Glutamatergic neuron (in vitro differentiated cells): ENCODE measurements around the gene IGSF23. TPM values are rescaled to one million over a fixed set of nuclear protein-coding genes. Genes with fewer than 3 reads are reported as not detected.
"Not testable (repeated sequence)": the region's sequence is repeated elsewhere in the genome, so short reads cannot be mapped to it uniquely, and the experiment has no call there.

Experiments
- DNase-seq: peaks from one replicate; pipeline ENCODE4 v3.0.0; 2022
- H3K27ac Mint-ChIP-seq: one replicate; pipeline ENCODE4 v1.8.0; 2020; ENCODE audit warnings: mild to moderate bottlenecking, mixed read lengths, inconsistent platforms; ENCODE audit not compliant: unreplicated experiment
- H3K27me3 Mint-ChIP-seq: one replicate; pipeline ENCODE4 v1.8.0; 2020; ENCODE audit warnings: mild to moderate bottlenecking, moderate library complexity, mixed read lengths, inconsistent platforms; ENCODE audit not compliant: unreplicated experiment
- H3K36me3 Mint-ChIP-seq: one replicate; pipeline ENCODE4 v1.8.0; 2020; ENCODE audit warnings: mild to moderate bottlenecking, mixed read lengths, inconsistent platforms; ENCODE audit not compliant: unreplicated experiment
- H3K4me1 Mint-ChIP-seq: one replicate; pipeline ENCODE4 v1.8.0; 2020; ENCODE audit warnings: mild to moderate bottlenecking, low read depth, mixed read lengths, inconsistent platforms; ENCODE audit not compliant: unreplicated experiment
- H3K4me3 Mint-ChIP-seq: one replicate; pipeline ENCODE4 v1.8.0; 2020; ENCODE audit warnings: mild to moderate bottlenecking, mixed read lengths, inconsistent platforms; ENCODE audit not compliant: unreplicated experiment
- H3K9me3 Mint-ChIP-seq: one replicate; pipeline ENCODE4 v1.8.0; 2020; ENCODE audit warnings: mild to moderate bottlenecking, moderate library complexity, mixed read lengths, inconsistent platforms; ENCODE audit not compliant: unreplicated experiment
- total RNA-seq: library from RNA; stranded (reverse); fragmentation: NEBNext Ultra II Directional; extraction: Animal tissue kit (Norgen Biotek cat#: 25700); gene quantifications from one replicate; pipeline ENCODE4 v1.2.1, GENCODE V29; 2021; ENCODE audit not compliant: unreplicated experiment
- TF ChIP-seq, protein P1 (sequence below): fragments of 200-600 bp; sonication (generic); IDR thresholded peaks from one replicate; pipeline ENCODE4 v1.5.0; 2021; ENCODE audit not compliant: partially characterized antibody, unreplicated experiment

IGSF23 gene
- total RNA-seq, 1 donor from 2014 or later: not detected

DNA sequence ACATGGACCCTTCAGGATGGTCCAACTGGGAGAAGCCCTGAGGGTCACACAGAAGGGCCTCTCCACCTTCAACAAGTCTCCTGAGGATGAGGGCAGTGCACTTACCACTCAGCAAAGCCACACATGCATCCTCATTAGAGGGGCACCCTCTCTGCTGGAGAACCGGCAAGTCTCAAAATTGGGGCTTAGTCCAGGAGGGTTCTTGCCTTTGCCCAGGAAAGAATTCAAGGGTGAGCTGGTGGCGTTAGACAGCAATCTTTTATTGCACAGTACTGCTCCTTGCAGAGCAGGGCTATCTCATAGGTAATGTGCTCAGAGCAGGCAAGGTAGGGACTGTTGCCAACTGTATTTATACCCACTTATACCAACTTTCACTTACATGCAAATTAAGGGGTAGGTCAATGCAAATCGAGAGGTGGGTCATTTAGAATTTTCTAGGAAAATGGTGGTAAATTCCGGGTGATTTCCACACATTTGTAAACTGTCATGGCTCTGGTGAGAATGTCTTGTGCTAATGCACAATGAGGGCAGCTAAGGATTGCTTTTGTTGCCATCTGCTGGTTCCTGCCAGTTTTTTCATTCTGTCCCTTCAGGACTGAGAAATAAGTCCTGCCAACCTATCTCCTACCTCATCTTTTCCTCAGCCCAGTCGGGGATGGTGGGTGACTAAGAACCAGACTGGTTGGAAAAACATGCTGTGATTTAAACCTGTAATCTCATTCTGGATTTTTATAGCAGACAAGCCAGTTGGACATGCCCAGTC lies 27.8 kb upstream of the IGSF23 start:
- TF ChIP-seq, protein P1, sequence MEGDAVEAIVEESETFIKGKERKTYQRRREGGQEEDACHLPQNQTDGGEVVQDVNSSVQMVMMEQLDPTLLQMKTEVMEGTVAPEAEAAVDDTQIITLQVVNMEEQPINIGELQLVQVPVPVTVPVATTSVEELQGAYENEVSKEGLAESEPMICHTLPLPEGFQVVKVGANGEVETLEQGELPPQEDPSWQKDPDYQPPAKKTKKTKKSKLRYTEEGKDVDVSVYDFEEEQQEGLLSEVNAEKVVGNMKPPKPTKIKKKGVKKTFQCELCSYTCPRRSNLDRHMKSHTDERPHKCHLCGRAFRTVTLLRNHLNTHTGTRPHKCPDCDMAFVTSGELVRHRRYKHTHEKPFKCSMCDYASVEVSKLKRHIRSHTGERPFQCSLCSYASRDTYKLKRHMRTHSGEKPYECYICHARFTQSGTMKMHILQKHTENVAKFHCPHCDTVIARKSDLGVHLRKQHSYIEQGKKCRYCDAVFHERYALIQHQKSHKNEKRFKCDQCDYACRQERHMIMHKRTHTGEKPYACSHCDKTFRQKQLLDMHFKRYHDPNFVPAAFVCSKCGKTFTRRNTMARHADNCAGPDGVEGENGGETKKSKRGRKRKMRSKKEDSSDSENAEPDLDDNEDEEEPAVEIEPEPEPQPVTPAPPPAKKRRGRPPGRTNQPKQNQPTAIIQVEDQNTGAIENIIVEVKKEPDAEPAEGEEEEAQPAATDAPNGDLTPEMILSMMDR: no peak
- Mint-ChIP-seq H3K27me3 (no peaks in the 10 kb centered on the region), H3K27ac (no peak overlapping the region), H3K4me3 (no peak overlapping the region), H3K9me3 (no peaks in the 10 kb centered on the region), H3K4me1 (no peaks in the 10 kb centered on the region), H3K36me3 (no peaks in the 10 kb centered on the region)
- DNase-seq: no peak

DNA sequence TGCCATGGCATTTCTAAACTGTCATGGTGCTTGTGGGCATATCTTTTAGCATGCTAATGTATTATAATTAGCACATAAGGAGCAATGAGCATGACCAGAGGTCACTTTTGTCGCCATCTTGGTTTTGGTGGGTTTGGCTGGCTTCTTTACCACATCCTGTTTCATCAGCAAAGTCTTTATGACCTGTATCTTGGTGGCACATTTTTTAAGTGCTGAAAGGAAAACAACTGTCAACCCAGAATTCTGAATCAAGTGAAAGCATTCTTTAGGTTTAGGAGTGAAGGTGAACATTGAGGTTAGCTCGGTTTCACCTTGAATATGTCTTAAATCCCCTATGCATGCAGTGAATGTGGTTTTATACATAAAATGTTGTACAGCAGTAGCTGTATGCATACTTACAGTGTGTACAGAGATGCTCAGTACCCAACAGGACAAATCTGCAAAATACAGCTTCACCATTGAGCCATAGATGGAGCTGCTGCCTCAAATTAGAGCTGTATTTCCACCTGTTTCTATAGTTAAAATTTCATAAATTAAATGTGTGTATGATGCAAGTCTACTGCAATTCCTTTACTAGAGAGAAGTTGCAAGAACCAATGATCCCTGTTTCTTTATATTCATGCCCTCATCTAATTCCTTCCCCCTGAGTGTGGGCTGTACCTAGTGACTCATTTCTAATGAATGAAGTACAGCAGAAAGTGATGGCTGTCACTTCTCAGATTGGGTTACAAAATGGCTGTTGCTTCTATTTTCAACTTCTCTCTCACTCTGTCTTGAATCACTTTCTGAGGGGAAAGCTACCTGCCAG lies 25.2 kb upstream of the IGSF23 start:
- Mint-ChIP-seq H3K27me3 (no peaks in the 10 kb centered on the region), H3K4me3 (no peak overlapping the region), H3K36me3 (no peaks in the 10 kb centered on the region), H3K9me3 (no peaks in the 10 kb centered on the region), H3K4me1 (no peaks in the 10 kb centered on the region), H3K27ac (no peak overlapping the region)
- DNase-seq: no peak
- TF ChIP-seq, protein P1: no peak

DNA sequence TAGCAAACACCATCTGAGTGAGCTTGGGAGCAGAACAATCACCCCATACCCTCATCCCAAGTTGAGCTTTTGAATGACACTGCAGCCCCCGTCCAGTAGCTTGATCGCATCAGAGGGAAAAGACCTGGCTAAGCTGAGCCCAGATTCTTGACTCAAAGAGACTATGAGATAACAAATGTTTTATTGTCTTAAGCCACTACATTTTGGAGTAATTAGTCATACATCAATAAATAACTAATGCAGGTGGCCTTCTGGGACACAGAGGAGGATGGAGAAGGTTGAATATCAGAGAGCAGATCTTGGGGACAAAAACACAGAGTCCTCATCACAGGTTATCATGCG lies 24.6 kb upstream of the IGSF23 start:
- TF ChIP-seq, protein P1: no peak

DNA sequence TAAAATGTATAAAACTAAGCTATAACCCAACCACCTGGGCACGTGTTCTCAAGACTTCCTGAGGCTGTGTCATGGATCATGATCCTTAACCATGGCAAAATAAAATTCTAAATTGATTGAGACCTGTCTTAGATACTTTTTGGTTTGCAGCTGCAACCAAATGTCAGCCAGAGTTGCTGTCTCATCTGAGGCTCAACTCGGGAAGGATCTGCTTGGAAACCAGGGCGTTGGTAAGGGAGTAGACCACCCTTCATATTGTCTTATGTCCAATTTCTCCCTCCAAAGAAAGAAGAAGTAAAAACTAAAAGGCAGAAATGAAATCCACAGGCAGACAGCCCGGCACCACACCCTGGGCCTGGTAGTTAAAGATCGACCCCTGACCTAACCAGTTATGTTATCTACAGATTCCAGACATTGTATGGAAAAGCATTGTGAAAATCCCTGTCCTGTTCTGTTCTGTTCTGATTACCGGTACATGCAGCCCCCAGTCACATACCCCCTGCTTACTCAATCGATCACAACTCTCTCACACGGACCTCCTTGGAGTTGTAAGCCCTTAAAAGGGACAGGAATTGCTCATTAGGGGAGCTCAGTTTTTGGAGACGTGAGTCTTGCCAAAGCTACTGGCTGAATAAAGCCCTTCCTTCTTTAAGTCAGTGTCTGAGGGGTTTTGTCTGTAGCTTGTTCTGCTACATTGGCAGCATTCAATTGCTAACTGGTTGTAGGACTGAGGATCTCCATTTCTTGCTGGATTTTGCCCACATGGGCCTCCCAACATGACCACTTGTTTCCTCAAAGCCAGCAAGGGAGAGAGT lies 22.9 kb upstream of the IGSF23 start:
- H3K4me1 Mint-ChIP-seq: peaks cover 3% of the 10 kb centered on the region
- H3K36me3 Mint-ChIP-seq: no peaks in the 10 kb centered on the region
- H3K4me3 Mint-ChIP-seq: no peak overlapping the region
- H3K9me3 Mint-ChIP-seq: no peaks in the 10 kb centered on the region
- H3K27ac Mint-ChIP-seq: no peak overlapping the region
- no peak for DNase-seq
- TF ChIP-seq, protein P1: no peak
- H3K27me3 Mint-ChIP-seq: no peaks in the 10 kb centered on the region

More for the DNA sequence above, 24.6 kb upstream of the IGSF23 start:
- Mint-ChIP-seq H3K27me3 (no peaks in the 10 kb centered on the region), H3K27ac (no peak overlapping the region), H3K4me1 (peaks cover 1% of the 10 kb centered on the region), H3K9me3 (no peaks in the 10 kb centered on the region), H3K36me3 (no peaks in the 10 kb centered on the region), H3K4me3 (no peak overlapping the region)
- DNase-seq: no peak

DNA sequence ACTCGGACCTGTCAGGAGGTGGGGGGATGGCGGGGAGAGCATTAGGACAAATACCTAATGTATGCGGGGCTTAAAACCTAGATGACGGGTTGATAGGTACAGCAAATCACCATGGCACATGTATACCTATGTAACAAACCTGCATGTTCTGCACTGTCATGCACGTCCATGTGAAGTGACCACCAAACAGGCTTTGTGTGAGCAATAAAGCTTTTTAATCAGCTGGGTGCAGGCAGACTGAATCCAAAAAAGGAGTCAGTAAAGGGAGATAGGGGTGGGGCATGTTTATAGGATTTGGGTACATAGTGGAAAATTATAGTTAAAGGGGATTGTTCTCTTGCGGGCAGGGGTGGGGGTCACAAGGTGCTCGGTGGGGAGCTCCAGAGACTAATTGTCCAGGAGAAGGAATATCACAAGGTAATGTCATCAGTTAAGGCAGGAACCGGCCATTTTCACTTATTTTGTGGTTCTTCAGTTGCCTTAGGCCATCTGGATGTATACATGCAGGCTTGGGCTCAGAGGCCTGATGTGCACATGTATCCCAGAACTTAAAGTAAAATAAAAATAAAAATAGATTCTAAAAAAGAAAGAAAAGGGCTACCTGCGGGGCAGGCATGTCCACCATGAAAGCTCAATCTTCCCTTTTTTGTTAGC lies 21.9 kb upstream of the IGSF23 start:
- not testable (repeated sequence) for H3K4me3 Mint-ChIP-seq, H3K27ac Mint-ChIP-seq, H3K9me3 Mint-ChIP-seq, H3K36me3 Mint-ChIP-seq, H3K4me1 Mint-ChIP-seq, H3K27me3 Mint-ChIP-seq, DNase-seq
